Head of caudate nucleus (tissue), 42 donors: ENCODE measurements around the gene SLC6A16.
"Not testable (repeated sequence)": the region's sequence is repeated elsewhere in the genome, so short reads cannot be mapped to it uniquely, and the experiment has no call there.

Source experiments
- DNase-seq, 42 donors: peaks; one replicate each; pipeline versions ENCODE4 v3.0.0 to v3.0.0-alpha.2; 2020 to 2021; ENCODE audit warnings: mixed read lengths in 7 of 42
- intact Hi-C: fragments of 100-400 bp; cut with DNase I; formaldehyde crosslinking; loops from one replicate; pipeline ENCODE4 v1.15.0; 2022

The SLC6A16 gene

DNA sequence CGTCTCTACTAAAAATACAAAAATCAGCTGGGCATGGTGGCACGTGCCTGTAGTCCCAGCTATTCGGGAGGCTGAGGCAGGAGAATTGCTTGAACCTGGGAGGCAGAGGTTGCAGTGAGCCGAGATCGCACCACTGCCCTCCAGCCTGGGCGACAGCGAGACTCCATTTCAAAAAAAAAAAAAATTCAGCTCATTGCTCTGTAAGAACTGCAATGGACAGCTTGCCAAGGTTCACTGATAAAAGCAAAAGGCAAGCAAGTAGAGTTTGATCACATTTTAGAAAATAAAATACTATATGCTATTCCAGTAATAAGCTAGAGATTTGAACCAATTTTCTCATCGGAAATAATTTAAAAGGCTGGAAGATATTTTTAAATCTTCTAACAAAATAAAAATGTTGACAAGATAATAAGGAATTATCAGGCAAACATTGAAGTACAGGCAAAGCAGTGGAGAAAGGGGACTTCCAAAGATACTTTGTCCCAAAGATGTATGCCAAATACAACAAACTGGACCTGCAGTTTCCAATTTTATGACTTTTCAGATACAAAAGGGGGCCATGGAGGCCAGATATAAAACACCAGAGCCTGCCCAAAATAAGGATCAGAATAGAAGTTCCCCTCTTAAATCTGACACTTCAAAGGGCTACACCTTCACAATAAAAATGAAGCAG, 29.6 kb downstream of the SLC6A16 start:
- intact Hi-C loops = no loop called here

GRCh38 chr19:49294401-49294800, 30.6 kb downstream of the SLC6A16 start:
- intact Hi-C loops = no loop called here
- DNase-seq = no peak

More for the DNA sequence above, 29.6 kb downstream of the SLC6A16 start:
- peak in 1 of 42 donors; percentile 3 for DNase-seq

DNA sequence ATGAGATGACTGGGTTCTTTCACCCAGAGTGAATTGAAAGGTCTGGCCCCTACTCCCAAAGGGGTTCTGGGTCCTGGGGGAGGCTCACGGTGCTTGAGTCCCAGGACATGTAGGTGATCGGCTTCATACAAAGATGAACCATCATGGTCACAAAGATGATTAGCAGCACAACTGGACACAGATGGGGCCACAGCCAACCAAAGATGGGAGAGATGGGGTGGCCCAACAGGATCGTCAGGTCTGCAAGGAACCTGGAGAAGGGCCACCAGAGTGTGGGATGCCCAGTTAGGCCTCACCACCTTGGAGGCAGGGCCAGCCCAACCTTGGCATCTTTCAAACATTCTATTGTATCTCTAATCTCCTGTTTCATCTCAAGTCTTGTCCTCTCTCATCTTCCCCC, 34.5 kb downstream of the SLC6A16 start:
- intact Hi-C loops = no loop called here
- no peak for DNase-seq

GRCh38 chr19:49289286-49289685, 35.7 kb downstream of the SLC6A16 start:
- DNase-seq, intact Hi-C loops: not testable (repeated sequence)

DNA sequence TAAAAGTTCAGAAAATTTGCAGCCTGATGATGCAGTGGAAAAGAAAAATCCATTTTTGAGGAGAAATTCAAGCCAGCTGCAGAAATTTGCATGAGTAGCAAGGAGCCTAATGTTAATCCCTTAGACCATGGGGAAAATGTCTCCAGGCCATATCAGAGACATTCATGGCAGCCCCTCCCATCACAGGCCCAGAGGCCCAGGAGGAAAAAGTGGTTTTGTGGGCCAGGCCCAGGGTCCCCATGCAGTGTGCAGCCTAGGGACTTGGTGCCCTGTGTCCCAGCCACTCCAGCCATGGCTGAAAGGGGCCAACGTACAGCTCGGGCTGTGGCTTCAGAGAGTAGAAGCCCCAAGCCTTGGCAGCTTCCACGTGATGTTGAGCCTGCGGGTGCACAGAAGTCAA, 36.8 kb downstream of the SLC6A16 start:
- intact Hi-C loops, DNase-seq: not testable (repeated sequence)

GRCh38 chr19:49287141-49287770, 37.7 kb downstream of the SLC6A16 start:
- no peak for DNase-seq
- intact Hi-C loops = no loop called here

- DNase-seq = no peak
- intact Hi-C loops = no loop called here
Measured at GRCh38 chr19:49282184-49282583, 42.8 kb downstream of the SLC6A16 start.

DNA sequence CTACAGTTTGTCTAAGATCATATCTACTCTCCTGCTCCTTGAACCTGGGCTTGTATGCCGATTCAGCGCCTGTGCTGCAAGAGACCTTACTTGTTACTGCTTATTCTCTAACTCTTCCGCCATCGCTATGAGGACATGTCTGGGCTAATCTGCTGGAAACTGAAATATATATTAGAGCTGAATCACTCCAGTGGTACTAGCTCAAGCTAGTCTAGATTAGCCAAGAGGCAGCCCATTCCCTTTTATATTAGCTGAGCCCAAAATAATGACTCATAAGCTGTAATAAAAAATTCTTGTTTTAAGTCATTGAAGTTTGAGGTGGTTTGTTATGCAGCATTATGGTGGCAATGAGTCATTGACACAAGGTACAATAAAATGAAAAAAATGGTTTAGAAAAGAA, 52.8 kb downstream of the SLC6A16 start:
- intact Hi-C loops = no loop called here
- no peak for DNase-seq

DNA sequence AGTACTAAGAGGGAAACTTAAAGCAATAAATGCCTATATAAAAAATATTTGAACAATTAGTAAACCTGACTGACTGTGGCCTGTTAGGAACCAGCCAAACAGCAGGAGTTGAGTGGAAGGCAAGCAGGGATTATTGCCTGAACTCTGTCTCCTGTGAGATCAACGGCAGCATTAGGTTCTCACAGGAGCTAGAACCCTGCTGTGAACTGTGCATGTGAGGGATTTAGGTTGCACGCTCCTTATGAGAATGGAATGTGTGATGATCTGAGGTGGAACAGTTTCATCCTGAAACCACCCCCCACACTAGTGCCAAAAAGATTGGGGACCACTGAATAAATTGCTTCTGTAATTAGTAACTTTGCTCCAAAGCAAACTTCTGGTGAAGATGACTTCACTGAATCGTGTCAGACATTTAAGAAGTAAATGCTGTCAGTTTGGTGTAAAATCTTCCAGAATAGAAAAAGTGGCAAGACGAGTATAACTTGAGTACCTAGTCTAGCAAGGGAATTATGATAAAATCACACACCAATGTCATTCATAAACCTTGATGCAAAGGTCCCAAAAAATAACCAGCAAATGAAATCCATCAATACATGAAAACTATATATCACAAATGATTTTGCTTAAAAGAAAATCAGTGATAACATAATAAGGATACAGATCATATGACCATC, 53.8 kb downstream of the SLC6A16 start:
- no peak for DNase-seq
- intact Hi-C loops = no loop called here

DNA sequence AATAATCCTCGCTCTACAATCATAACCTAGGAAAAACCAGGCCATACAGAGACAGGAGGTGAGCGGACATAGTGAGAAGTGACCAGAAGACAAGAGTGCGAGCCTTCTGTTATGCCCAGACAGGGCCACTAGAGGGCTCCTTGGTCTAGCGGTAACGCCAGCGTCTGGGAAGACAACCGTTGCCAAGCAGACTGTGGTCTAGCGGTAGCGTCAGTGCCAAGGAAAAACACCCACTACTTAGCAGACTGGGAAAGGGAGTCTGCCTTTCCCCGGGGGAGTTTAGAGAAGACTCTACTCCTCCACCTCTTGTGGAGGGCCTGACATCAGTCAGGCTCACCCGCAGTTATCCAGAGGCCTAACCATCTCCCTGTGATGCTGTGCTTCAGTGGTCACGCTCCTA, 58.6 kb downstream of the SLC6A16 start:
- peak in 34 of 42 donors; percentile 3 to 70 (median 31) for DNase-seq
- intact Hi-C loops = not testable (repeated sequence)

GRCh38 chr19:49264258-49264657, 60.7 kb downstream of the SLC6A16 start:
- no peak for DNase-seq
- intact Hi-C loops = no loop called here

DNA sequence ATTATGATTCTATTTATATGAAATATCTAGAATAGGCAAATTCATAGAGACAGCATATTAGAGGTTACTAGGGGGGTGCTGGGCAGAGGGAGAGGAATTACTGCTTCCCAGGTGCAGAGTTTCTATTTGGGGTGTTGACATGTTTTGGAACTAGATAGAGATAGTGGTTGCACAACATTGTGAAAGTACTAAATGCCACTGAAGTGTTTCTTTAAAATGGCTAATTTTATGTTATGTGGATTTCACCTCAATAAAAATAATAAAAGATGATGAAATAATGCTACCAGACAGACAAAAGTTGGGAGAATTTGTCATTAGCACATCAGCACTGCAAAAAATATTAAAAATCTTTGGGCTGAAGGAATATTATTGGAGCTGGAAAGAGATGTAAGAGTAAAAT, 63.4 kb downstream of the SLC6A16 start:
- no peak for DNase-seq
- intact Hi-C loops = no loop called here

DNA sequence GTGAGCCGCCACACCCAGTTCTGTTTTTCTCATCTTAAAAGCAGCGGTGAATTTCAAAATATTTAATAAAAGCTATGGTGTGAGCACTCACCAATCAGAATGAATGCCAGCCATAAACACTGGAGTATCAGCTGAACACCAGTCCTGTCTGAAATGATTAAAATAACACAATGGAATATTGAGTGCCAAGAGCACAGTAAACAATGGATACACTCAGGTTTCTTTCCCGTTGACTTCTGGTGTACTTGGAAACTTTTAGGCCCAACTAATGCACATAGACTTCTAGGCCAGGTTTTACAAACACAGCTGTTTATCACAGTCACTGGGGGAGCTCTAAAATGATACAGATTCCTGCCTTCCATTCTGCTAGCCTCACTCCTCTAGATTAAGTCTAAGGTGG, 68.3 kb downstream of the SLC6A16 start:
- intact Hi-C loops = no loop called here
- no peak for DNase-seq

DNA sequence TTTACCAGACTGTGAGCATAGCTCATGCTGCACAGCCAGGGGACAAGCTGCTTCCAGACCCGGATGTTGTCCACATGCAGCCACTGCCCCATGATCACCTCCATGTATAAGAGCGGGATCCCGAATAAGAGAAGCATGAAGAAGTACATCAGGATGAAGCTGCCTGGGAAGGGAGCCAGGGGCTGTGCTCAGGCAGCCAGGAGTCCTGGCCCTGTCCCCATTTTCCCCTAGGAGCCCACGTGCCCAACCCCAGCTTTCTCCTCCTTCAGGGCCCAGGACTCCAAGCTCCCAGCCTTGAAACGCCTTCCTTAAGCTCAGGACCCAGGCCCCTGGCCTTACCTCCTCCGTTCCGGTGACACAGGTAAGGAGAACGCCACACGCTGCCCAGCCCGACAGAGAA, 69.3 kb downstream of the SLC6A16 start:
- peak in 1 of 42 donors; percentile 2 for DNase-seq
- intact Hi-C loops = no loop called here

DNA sequence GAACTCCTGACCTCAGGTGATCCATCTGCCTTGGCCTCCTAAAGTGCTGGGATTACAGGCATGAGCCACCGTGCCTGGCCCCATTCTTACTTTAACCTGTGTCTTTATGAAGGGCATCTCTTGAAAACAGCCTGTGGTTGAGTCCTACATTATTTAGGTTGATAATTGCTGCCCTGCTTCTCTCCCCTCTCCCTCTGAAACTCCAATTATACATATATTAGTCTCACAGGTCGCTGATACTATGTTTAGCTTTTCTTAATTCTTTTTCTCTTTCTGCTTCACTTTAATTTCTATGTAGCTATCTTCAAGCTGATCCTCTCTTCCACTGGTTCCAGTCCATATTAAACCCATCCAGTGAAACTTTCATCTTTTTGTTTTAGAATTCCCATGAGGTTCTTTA, 75.1 kb downstream of the SLC6A16 start:
- intact Hi-C loops = no loop called here
- no peak for DNase-seq

DNA sequence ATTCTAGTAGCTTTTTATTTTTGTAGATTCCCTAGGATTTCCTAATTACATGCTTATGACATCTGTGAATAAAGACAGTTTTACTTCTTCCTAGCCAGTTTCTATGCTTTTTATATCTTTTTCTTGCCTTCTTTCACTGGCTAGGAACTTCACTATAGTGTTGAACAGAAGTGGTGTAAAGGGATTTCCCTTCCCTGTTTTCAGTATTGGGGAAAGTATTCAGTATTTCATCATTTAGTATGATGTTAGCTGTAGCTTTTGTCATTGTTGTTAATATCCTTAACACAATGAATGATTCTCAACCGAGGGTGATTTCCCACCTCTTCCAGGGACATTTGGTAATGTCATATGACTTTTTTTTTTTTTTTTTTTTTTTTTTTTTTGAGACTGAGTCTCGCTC, 77.3 kb downstream of the SLC6A16 start:
- no peak for DNase-seq
- intact Hi-C loops = no loop called here

- intact Hi-C loops = no loop called here
- no peak for DNase-seq
Measured at GRCh38 chr19:49244256-49244655, 80.7 kb downstream of the SLC6A16 start.

DNA sequence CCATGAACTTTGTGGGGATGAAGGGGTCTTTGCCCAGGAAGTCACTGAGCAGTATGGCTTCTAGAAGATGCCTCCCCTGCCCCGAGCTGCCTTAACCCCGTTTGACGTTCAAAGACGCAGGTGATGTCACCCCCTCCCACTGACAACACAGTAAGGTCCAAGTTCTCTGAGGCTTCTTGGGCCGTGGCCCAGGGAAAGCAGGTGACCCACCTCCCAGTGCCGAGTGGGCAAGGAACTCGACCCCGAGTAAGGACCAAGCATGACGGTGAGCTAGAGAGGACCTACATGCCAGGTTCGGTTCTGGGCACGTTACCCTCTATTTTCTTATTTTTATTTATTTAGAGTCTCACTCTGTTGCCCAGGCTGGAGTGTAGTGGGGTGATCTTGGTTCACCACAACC, 81.3 kb downstream of the SLC6A16 start:
- DNase-seq = no peak
- intact Hi-C loops = no loop called here

DNA sequence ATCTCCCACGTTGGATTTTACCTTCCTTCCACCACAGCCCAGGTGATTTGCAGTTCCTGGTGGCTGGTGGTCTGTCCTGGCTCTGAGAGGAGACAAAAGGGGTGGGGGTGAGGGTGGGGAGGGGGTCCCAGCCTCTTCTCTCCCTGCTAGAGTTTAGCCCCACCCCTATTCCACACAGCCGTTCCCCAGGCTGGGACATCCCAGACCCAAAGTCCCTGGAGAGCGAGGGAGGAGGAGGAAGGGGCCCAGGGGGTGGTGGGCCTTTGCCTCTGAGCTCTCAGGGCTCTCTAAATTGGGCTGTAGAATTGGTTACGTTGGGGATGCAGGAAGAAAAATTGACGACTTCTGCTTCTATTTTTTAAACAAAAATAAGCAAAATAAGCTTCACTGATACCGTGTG, 81.9 kb downstream of the SLC6A16 start:
- intact Hi-C loops = no loop called here
- DNase-seq = no peak

DNA sequence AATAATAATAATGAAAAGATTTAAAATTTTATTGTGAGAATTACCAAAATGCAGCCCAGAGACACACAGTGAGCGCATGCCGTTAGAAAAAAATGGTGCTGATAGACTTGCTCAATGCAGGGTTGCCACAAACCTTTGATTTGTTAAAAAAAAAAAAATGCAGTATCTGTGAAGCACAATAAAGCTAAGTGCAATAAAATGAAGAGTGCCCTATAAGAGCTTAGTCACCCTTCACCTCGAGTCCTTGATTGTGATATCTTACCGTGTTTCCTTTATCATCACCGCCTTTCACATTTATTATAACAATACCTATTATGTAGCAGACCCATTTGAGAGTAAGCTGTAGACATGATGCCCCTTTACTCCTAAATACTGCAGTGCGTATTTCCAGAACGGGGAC, 83.2 kb downstream of the SLC6A16 start:
- no peak for DNase-seq
- intact Hi-C loops = no loop called here
